ENCODE results near the gene SLC17A2.

Gene SLC17A2

GRCh38 chr6:25921525-25922203 is 8.8 kb downstream of the SLC17A2 start:
- no peaks in the 10 kb centered on the region for H3K4me1 ChIP-seq
- H3K36me3 ChIP-seq = no peaks in the 10 kb centered on the region
- no peaks in the 10 kb centered on the region for H4K20me1 ChIP-seq
- H3K4me3 ChIP-seq = no peak overlapping the region
- no peaks in the 10 kb centered on the region for H3K27me3 ChIP-seq
- no peak for TF ChIP-seq Cebpa-rat (IDR thresholded peaks at IDR 0.05)
- no peak overlapping the region for H3K4me2 ChIP-seq
- no peak overlapping the region for H3K27ac ChIP-seq
- H3K9ac ChIP-seq = no peak overlapping the region
- no peaks in the 10 kb centered on the region for H3K9me3 ChIP-seq

- Histone ChIP-seq H3K27me3 (no peaks in the 10 kb centered on the region), H3K36me3 (no peaks in the 10 kb centered on the region), H3K27ac (no peak overlapping the region), H3K4me1 (no peaks in the 10 kb centered on the region), H4K20me1 (no peaks in the 10 kb centered on the region), H3K9ac (no peak overlapping the region), H3K9me3 (no peaks in the 10 kb centered on the region), H3K4me2 (no peak overlapping the region), H3K4me3 (no peak overlapping the region)
- no peak for TF ChIP-seq Cebpa-rat (IDR thresholded peaks at IDR 0.05)
Measured at GRCh38 chr6:25919657-25920056, 10.8 kb downstream of the SLC17A2 start.

- Histone ChIP-seq H3K4me3 (no peak overlapping the region), H3K36me3 (no peaks in the 10 kb centered on the region), H3K9me3 (no peaks in the 10 kb centered on the region), H3K27ac (no peak overlapping the region), H3K4me2 (no peak overlapping the region), H3K9ac (no peak overlapping the region), H3K4me1 (no peaks in the 10 kb centered on the region), H3K27me3 (no peaks in the 10 kb centered on the region), H4K20me1 (no peaks in the 10 kb centered on the region)
- no peak for TF ChIP-seq Cebpa-rat (IDR thresholded peaks at IDR 0.05)
Measured at GRCh38 chr6:25918083-25918683, 12.3 kb downstream of the SLC17A2 start.

- Histone ChIP-seq H3K27me3 (no peaks in the 10 kb centered on the region), H3K4me3 (no peak overlapping the region), H3K36me3 (no peaks in the 10 kb centered on the region), H3K4me2 (no peak overlapping the region), H3K9me3 (no peaks in the 10 kb centered on the region), H3K27ac (no peak overlapping the region), H4K20me1 (no peaks in the 10 kb centered on the region), H3K9ac (no peak overlapping the region), H3K4me1 (no peaks in the 10 kb centered on the region)
- no peak for TF ChIP-seq Cebpa-rat (IDR thresholded peaks at IDR 0.05)
Measured at GRCh38 chr6:25916789-25917490, 13.6 kb downstream of the SLC17A2 start.

GRCh38 chr6:25916330-25916729 is 14.2 kb downstream of the SLC17A2 start:
- Histone ChIP-seq H3K4me1 (peaks cover 2% of the 10 kb centered on the region), H3K4me3 (no peak overlapping the region), H3K9ac (no peak overlapping the region), H3K27me3 (no peaks in the 10 kb centered on the region), H4K20me1 (no peaks in the 10 kb centered on the region), H3K4me2 (no peak overlapping the region), H3K9me3 (no peaks in the 10 kb centered on the region), H3K36me3 (no peaks in the 10 kb centered on the region), H3K27ac (no peak overlapping the region)
- no peak for TF ChIP-seq Cebpa-rat (IDR thresholded peaks at IDR 0.05)

GRCh38 chr6:25913741-25914140 is 16.8 kb downstream of the SLC17A2 start:
- TF ChIP-seq Cebpa-rat (IDR thresholded peaks at IDR 0.05) = no peak
- Histone ChIP-seq H3K4me3 (no peak overlapping the region), H3K4me2 (no peak overlapping the region), H3K4me1 (peaks cover 6% of the 10 kb centered on the region), H4K20me1 (no peaks in the 10 kb centered on the region), H3K36me3 (no peaks in the 10 kb centered on the region), H3K27ac (no peak overlapping the region), H3K9ac (no peak overlapping the region), H3K27me3 (no peaks in the 10 kb centered on the region), H3K9me3 (no peaks in the 10 kb centered on the region)

- Histone ChIP-seq H3K27me3 (no peaks in the 10 kb centered on the region), H3K4me2 (no peak overlapping the region), H4K20me1 (no peaks in the 10 kb centered on the region), H3K9me3 (no peaks in the 10 kb centered on the region), H3K27ac (no peak overlapping the region), H3K4me3 (no peak overlapping the region), H3K4me1 (peaks cover 6% of the 10 kb centered on the region), H3K36me3 (no peaks in the 10 kb centered on the region), H3K9ac (no peak overlapping the region)
- no peak for TF ChIP-seq Cebpa-rat (IDR thresholded peaks at IDR 0.05)
Measured at GRCh38 chr6:25911351-25911750, 19.1 kb downstream of the SLC17A2 start.

- Histone ChIP-seq H3K27ac (no peak overlapping the region), H3K4me3 (no peak overlapping the region), H4K20me1 (no peaks in the 10 kb centered on the region), H3K4me1 (peaks cover 6% of the 10 kb centered on the region), H3K9ac (no peak overlapping the region), H3K4me2 (no peak overlapping the region), H3K36me3 (no peaks in the 10 kb centered on the region), H3K9me3 (no peaks in the 10 kb centered on the region), H3K27me3 (no peaks in the 10 kb centered on the region)
- no peak for TF ChIP-seq Cebpa-rat (IDR thresholded peaks at IDR 0.05)
Measured at GRCh38 chr6:25907475-25908014, 22.9 kb downstream of the SLC17A2 start.

GRCh38 chr6:25903467-25904099 is 26.9 kb downstream of the SLC17A2 start:
- no peaks in the 10 kb centered on the region for H3K27me3 ChIP-seq
- no peak overlapping the region for H3K4me3 ChIP-seq
- no peak overlapping the region for H3K4me2 ChIP-seq
- H3K27ac ChIP-seq = no peak overlapping the region
- H3K9me3 ChIP-seq = no peaks in the 10 kb centered on the region
- H3K9ac ChIP-seq = no peak overlapping the region
- no peak for TF ChIP-seq Cebpa-rat (IDR thresholded peaks at IDR 0.05)
- no peaks in the 10 kb centered on the region for H3K4me1 ChIP-seq
- no peaks in the 10 kb centered on the region for H4K20me1 ChIP-seq
- H3K36me3 ChIP-seq = no peaks in the 10 kb centered on the region

GRCh38 chr6:25902071-25902470 is 28.4 kb downstream of the SLC17A2 start:
- Histone ChIP-seq H3K9me3 (no peaks in the 10 kb centered on the region), H4K20me1 (no peaks in the 10 kb centered on the region), H3K4me2 (no peak overlapping the region), H3K36me3 (no peaks in the 10 kb centered on the region), H3K4me1 (no peaks in the 10 kb centered on the region), H3K9ac (no peak overlapping the region), H3K4me3 (no peak overlapping the region), H3K27me3 (no peaks in the 10 kb centered on the region), H3K27ac (no peak overlapping the region)
- TF ChIP-seq Cebpa-rat (IDR thresholded peaks at IDR 0.05) = no peak
